DND-41 (cell line): ENCODE results near the gene CCDC97.

Experiments
- ATAC-seq: fragments of 200-7000 bp; cut with Tn5 transposase; 3 replicates; pipeline ENCODE4 v1.9.1; 2021; ENCODE audit warnings: low read depth; ENCODE audit not compliant: insufficient read depth
- DNase-seq: peaks from one replicate; pipeline ENCODE4 v3.0.0-alpha.2; 2020
- H2AFZ ChIP-seq: 2 replicates; pipeline ENCODE4 v1.6.0; 2012; ENCODE audit warnings: low read depth, low read length
- H3K27ac ChIP-seq: 2 replicates; pipeline ENCODE4 v1.5.1; 2012; ENCODE audit warnings: low read length, inconsistent platforms
- H3K27me3 ChIP-seq: fragments of 200-600 bp; sonication (generic); 2 replicates; pipeline ENCODE4 v1.6.0; 2012; ENCODE audit warnings: low read length, mild to moderate bottlenecking, inconsistent platforms; ENCODE audit not compliant: insufficient read depth, poor library complexity
- H3K36me3 ChIP-seq: 2 replicates; pipeline ENCODE4 v1.5.1; 2012; ENCODE audit warnings: low read length, inconsistent platforms; ENCODE audit not compliant: insufficient read depth
- H3K4me1 ChIP-seq: 2 replicates; pipeline ENCODE4 v1.5.1; 2012; ENCODE audit warnings: mild to moderate bottlenecking, low read length; ENCODE audit not compliant: insufficient read depth
- H3K4me2 ChIP-seq: 2 replicates; pipeline ENCODE4 v1.6.0; 2012; ENCODE audit warnings: mild to moderate bottlenecking, moderate library complexity, low read length, inconsistent platforms; ENCODE audit not compliant: insufficient read depth
- H3K4me3 ChIP-seq, 2 experiments: fragments of 200-600 bp in 1 of 2; shearing (Covaris generic) in 1 of 2; 2 replicates each; pipeline ENCODE4 v1.5.1; 2012 to 2016; ENCODE audit warnings: inconsistent platforms in 2 of 2, low read length in 2 of 2, mild to moderate bottlenecking in 2 of 2, low read depth in 1 of 2, moderate library complexity in 1 of 2
- H3K79me2 ChIP-seq: 2 replicates; pipeline ENCODE4 v1.6.0; 2012; ENCODE audit warnings: low read length, inconsistent platforms; ENCODE audit not compliant: insufficient read depth
- H3K9ac ChIP-seq: 2 replicates; pipeline ENCODE4 v1.6.0; 2012; ENCODE audit warnings: low read depth, mild to moderate bottlenecking, inconsistent platforms, low read length, moderate library complexity
- H3K9me3 ChIP-seq: 2 replicates; pipeline ENCODE4 v1.5.1; 2012; ENCODE audit warnings: low read length, moderate library complexity, mild to moderate bottlenecking, inconsistent platforms; ENCODE audit not compliant: insufficient read depth, severe bottlenecking
- H4K20me1 ChIP-seq: 2 replicates; pipeline ENCODE4 v1.6.0; 2012; ENCODE audit warnings: low read length; ENCODE audit not compliant: insufficient read depth
- CTCF ChIP-seq: IDR thresholded peaks from 2 replicates; pipeline ENCODE4 v1.5.1; 2012; ENCODE audit warnings: borderline replicate concordance, low read length, moderate library complexity, mild to moderate bottlenecking; ENCODE audit not compliant: poor library complexity, severe bottlenecking; ENCODE audit errors: extremely low read depth
- EZH2 ChIP-seq: IDR thresholded peaks from 3 replicates; pipeline ENCODE4 v1.6.1; 2012; ENCODE audit warnings: borderline replicate concordance, low read depth, mild to moderate bottlenecking, moderate library complexity, low read length, inconsistent platforms; ENCODE audit not compliant: severe bottlenecking

Gene CCDC97

GRCh38 chr19:41307090-41307875 is 2.7 kb upstream of the CCDC97 start:
- Histone ChIP-seq H4K20me1 (peaks cover 35% of the 10 kb centered on the region), H3K36me3 (peaks cover 56% of the 10 kb centered on the region), H3K27me3 (no peaks in the 10 kb centered on the region), H2AFZ (no peak overlapping the region), H3K4me3 (no peak overlapping the region), H3K4me2 (peak overlapping the region; percentile 80), H3K9me3 (no peaks in the 10 kb centered on the region), H3K4me1 (peaks cover 79% of the 10 kb centered on the region), H3K79me2 (peaks cover 29% of the 10 kb centered on the region), H3K27ac (peak overlapping the region; percentile 78), H3K9ac (peak overlapping the region; percentile 46)
- ATAC-seq (peak; percentile 20; the same call in 1 of the 3 replicates), DNase-seq (peak; percentile 27)
- TF ChIP-seq CTCF = no peak
- TF ChIP-seq EZH2 = no peak

GRCh38 chr19:41307954-41308449 is 2.0 kb upstream of the CCDC97 start:
- no peak for ATAC-seq
- no peaks in the 10 kb centered on the region for H3K27me3 ChIP-seq
- H4K20me1 ChIP-seq = peaks cover 35% of the 10 kb centered on the region
- peaks cover 37% of the 10 kb centered on the region for H3K79me2 ChIP-seq
- no peak for DNase-seq
- H3K4me1 ChIP-seq = peaks cover 82% of the 10 kb centered on the region
- H3K9ac ChIP-seq = peak overlapping the region; percentile 46
- peak overlapping the region; percentile 80 for H3K4me2 ChIP-seq
- no peaks in the 10 kb centered on the region for H3K9me3 ChIP-seq
- H2AFZ ChIP-seq = no peak overlapping the region
- TF ChIP-seq EZH2 (no peak), CTCF (no peak)
- peak overlapping the region; percentile 78 for H3K27ac ChIP-seq
- peaks cover 56% of the 10 kb centered on the region for H3K36me3 ChIP-seq
- peak overlapping the region in 1 of 2 experiments; percentile 8; a peak in 1 of 4 replicates for H3K4me3 ChIP-seq

- DNase-seq (peak; percentile 87), ATAC-seq (peak; percentile 62)
- Histone ChIP-seq H3K9me3 (no peaks in the 10 kb centered on the region), H3K4me1 (peaks cover 80% of the 10 kb centered on the region), H4K20me1 (peaks cover 33% of the 10 kb centered on the region), H3K27me3 (no peaks in the 10 kb centered on the region), H3K4me3 (peak overlapping the region in 1 of 2 experiments; percentile 65; a peak in 1 of 4 replicates), H3K4me2 (peak overlapping the region; percentile 80), H3K79me2 (peaks cover 40% of the 10 kb centered on the region), H3K9ac (peak overlapping the region; percentile 70), H3K36me3 (peaks cover 56% of the 10 kb centered on the region), H2AFZ (no peak overlapping the region), H3K27ac (peak overlapping the region; percentile 97)
- TF ChIP-seq EZH2 = no peak
- TF ChIP-seq CTCF = peak; percentile 100
These were observed 1.4 kb upstream of the CCDC97 start for GRCh38 chr19:41308450-41309179.
